SK-N-SH (cell line): ENCODE results near the gene ADPRH.

Source experiments
- CHD2 ChIP-seq: fragments of 150-350 bp; IDR thresholded peaks from 2 replicates; pipeline ENCODE4 v1.6.1; 2018; ENCODE audit warnings: low read length; ENCODE audit not compliant: partially characterized antibody
- POLR2AphosphoS5 ChIP-seq: IDR thresholded peaks from 2 replicates; pipeline ENCODE4 v1.6.1; 2012; ENCODE audit warnings: low read depth, low read length
- RAD21 ChIP-seq: IDR thresholded peaks from 2 replicates; pipeline ENCODE4 v1.6.1; 2012; ENCODE audit warnings: mild to moderate bottlenecking, low read length
- SMC3 ChIP-seq: IDR thresholded peaks from 2 replicates; pipeline ENCODE4 v1.6.1; 2012; ENCODE audit warnings: low read depth, low read length, improper control_type of control experiment
- TEAD4 ChIP-seq: IDR thresholded peaks from 2 replicates; pipeline ENCODE4 v1.4.0; 2012; ENCODE audit warnings: mild to moderate bottlenecking, borderline replicate concordance; ENCODE audit not compliant: insufficient read depth
- TF ChIP-seq, protein P1 (sequence below): IDR thresholded peaks from 2 replicates; pipeline ENCODE4 v1.4.0; 2012; ENCODE audit warnings: low read depth, borderline replicate concordance
- TF ChIP-seq, protein P2 (sequence below): fragments of 200-600 bp; sonication (generic); IDR thresholded peaks from 2 replicates; pipeline ENCODE4 v1.6.1; 2017; ENCODE audit warnings: antibody characterized with exemption, mild to moderate bottlenecking, moderate library complexity

DNA sequence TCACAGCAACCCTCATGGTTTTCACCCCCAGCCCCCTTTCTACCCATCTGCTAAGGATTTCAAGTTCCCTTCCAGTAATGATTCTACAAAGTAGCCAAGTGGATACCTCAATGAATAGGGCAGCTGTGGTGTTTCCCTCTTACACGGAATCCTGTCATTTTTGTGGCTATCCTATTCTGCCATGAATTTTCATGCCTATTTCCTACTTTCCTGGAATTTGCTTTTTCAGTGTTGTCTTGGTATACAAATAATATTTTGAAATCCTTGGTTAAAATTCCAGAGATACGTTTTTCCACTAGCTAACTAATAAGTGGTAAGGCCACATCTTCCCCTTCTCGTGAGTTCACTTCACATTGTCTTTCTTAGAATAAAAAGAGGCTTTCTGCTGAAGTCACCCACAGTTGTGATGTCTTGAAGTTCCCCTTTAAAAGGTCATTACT, 7.5 kb downstream of the ADPRH start:
- TF ChIP-seq POLR2AphosphoS5 (no peak), RAD21 (no peak), SMC3 (no peak), TEAD4 (no peak), CHD2 (no peak)
- TF ChIP-seq, protein P1, sequence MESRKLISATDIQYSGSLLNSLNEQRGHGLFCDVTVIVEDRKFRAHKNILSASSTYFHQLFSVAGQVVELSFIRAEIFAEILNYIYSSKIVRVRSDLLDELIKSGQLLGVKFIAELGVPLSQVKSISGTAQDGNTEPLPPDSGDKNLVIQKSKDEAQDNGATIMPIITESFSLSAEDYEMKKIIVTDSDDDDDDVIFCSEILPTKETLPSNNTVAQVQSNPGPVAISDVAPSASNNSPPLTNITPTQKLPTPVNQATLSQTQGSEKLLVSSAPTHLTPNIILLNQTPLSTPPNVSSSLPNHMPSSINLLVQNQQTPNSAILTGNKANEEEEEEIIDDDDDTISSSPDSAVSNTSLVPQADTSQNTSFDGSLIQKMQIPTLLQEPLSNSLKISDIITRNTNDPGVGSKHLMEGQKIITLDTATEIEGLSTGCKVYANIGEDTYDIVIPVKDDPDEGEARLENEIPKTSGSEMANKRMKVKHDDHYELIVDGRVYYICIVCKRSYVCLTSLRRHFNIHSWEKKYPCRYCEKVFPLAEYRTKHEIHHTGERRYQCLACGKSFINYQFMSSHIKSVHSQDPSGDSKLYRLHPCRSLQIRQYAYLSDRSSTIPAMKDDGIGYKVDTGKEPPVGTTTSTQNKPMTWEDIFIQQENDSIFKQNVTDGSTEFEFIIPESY: no peak
- TF ChIP-seq, protein P2, sequence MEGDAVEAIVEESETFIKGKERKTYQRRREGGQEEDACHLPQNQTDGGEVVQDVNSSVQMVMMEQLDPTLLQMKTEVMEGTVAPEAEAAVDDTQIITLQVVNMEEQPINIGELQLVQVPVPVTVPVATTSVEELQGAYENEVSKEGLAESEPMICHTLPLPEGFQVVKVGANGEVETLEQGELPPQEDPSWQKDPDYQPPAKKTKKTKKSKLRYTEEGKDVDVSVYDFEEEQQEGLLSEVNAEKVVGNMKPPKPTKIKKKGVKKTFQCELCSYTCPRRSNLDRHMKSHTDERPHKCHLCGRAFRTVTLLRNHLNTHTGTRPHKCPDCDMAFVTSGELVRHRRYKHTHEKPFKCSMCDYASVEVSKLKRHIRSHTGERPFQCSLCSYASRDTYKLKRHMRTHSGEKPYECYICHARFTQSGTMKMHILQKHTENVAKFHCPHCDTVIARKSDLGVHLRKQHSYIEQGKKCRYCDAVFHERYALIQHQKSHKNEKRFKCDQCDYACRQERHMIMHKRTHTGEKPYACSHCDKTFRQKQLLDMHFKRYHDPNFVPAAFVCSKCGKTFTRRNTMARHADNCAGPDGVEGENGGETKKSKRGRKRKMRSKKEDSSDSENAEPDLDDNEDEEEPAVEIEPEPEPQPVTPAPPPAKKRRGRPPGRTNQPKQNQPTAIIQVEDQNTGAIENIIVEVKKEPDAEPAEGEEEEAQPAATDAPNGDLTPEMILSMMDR: no peak
